Measurements from ENCODE around the gene PLCH1.
A peak's percentile ranks its signal among the peaks of the same experiment; 100 is the strongest.

DNA sequence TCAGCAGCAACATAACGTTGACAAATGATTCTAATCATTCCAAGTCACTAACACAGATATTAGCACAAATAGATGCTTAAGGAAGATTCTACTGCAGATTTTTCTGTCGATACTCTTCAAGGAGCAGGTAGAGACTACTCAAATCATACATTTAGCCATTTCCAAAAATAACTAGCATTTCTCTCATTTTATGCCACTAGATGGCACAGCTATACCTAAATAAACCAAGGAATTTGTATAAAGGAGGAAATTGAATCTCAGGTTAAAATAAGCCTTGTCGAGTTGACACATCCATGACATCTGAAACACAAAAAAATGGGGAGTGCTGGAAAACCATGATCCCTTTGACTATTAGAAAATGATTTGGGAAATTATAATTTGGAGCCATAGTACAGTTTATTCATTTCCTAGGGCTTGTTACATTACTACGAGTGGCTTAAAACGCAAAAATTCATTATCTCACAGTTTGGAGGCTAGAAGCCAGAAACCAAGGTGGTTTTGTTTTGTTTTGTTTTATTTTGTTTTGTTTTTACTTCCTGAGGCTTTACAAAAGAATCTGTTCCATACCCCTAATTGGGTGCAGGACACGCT lies 391.9 kb downstream of the PLCH1 start:
- TF ChIP-seq, protein P1, sequence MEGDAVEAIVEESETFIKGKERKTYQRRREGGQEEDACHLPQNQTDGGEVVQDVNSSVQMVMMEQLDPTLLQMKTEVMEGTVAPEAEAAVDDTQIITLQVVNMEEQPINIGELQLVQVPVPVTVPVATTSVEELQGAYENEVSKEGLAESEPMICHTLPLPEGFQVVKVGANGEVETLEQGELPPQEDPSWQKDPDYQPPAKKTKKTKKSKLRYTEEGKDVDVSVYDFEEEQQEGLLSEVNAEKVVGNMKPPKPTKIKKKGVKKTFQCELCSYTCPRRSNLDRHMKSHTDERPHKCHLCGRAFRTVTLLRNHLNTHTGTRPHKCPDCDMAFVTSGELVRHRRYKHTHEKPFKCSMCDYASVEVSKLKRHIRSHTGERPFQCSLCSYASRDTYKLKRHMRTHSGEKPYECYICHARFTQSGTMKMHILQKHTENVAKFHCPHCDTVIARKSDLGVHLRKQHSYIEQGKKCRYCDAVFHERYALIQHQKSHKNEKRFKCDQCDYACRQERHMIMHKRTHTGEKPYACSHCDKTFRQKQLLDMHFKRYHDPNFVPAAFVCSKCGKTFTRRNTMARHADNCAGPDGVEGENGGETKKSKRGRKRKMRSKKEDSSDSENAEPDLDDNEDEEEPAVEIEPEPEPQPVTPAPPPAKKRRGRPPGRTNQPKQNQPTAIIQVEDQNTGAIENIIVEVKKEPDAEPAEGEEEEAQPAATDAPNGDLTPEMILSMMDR (IDR thresholded peaks at IDR 0.05) = peak in 4 of 6 experiments; percentile 14 to 58 (median 55)
- TF ChIP-seq POLR2AphosphoS5 (IDR thresholded peaks at IDR 0.05) = no peak
- TF ChIP-seq EP300 (IDR thresholded peaks at IDR 0.05) = no peak
